Thyroid gland (tissue), 4 donors: Measurements from ENCODE around the gene SLC35F1. TPM values are rescaled to one million over a fixed set of nuclear protein-coding genes. Genes with fewer than 3 reads are reported as not detected.

Source experiments
- DNase-seq, 2 donors: peaks; one replicate each; pipeline ENCODE4 v3.0.0-alpha.2; 2019
- H3K27ac ChIP-seq, 3 donors: fragments of 200-600 bp; sonication (generic); 1 replicate in 2 of 3; 2 replicates in 1 of 3; pipeline ENCODE4 v1.5.1; 2016 to 2019; ENCODE audit warnings: mild to moderate bottlenecking in 1 of 3, moderate library complexity in 1 of 3
- H3K27me3 ChIP-seq: fragments of 200-600 bp; sonication (generic); one replicate; pipeline ENCODE4 v1.5.1; 2019
- H3K36me3 ChIP-seq, 2 donors: fragments of 200-600 bp; sonication (generic); one replicate each; pipeline ENCODE4 v1.5.1; 2016 to 2019
- H3K4me1 ChIP-seq, 2 donors: fragments of 200-600 bp; sonication (generic); one replicate each; pipeline ENCODE4 v1.5.1; 2017 to 2019
- H3K4me3 ChIP-seq, 3 donors: fragments of 200-600 bp; sonication (generic); replicated peaks in 1 of 3; 1 replicate in 2 of 3; 2 replicates in 1 of 3; pipeline ENCODE4 v1.5.1; 2016; ENCODE audit warnings: mild to moderate bottlenecking in 1 of 3
- H3K9me3 ChIP-seq: fragments of 200-600 bp; sonication (generic); one replicate; pipeline ENCODE4 v1.5.1; 2017
- POLR2A ChIP-seq, 2 donors: fragments of 450-650 bp; IDR thresholded peaks; one replicate each; pipeline ENCODE4 v1.6.1; 2017; ENCODE audit warnings: antibody characterized with exemption in 2 of 2, mild to moderate bottlenecking in 2 of 2, moderate library complexity in 1 of 2
- WGBS, 2 donors: methylation state at CpG; one replicate each; pipeline ENCODE4 v1.1.5; 2017; 5-methylcytosine and 5-hydroxymethylcytosine counted together
- intact Hi-C: fragments of 100-400 bp; cut with DNase I; formaldehyde crosslinking; loops from one replicate; pipeline ENCODE4 v1.15.1; 2023
- total RNA-seq, 4 donors: library from RNA; depleted of rRNA; stranded (reverse); fragments of >200 nt; gene quantifications; one replicate each; pipeline ENCODE4 v1.2.3, GENCODE V29; 2016
- TF ChIP-seq, protein P1 (sequence below), 6 experiments: fragments of 200-600 bp in 3 of 6; fragments of 450-650 bp in 3 of 6; sonication (generic) in 3 of 6; IDR thresholded peaks; one replicate each; pipeline ENCODE4 v1.5.1; 2016 to 2019; ENCODE audit warnings: antibody characterized with exemption in 6 of 6, mild to moderate bottlenecking in 2 of 6, inconsistent platforms in 1 of 6, moderate library complexity in 1 of 6

Gene SLC35F1
- total RNA-seq, 4 donors from 2014 or later = 0.54 to 5.5 (median 1.4) TPM

DNA sequence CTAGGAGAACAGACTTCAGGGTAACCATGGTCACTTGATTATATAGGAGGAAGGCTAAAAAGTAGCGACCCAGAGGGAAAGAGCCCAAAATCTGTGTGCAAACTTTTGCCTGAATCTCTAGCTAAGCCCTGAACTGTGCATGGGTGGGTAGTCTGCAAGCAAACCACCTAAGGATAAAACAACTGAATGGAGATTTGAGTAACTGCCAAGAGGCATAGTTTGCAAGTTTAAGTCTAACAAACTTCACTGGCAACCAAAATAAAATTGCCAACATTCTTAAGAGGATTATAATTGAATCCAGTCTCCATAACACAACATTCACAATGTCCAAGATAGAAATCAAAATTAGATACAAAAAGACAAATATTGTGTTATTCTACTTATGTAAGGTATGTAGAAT is 449.0 kb downstream of the SLC35F1 start:
- no peaks in the 10 kb centered on the region for H3K27me3 ChIP-seq
- H3K4me3 ChIP-seq = no peak overlapping the region
- no peak overlapping the region for H3K27ac ChIP-seq
- no peaks in the 10 kb centered on the region for H3K9me3 ChIP-seq
- H3K4me1 ChIP-seq = no peaks in the 10 kb centered on the region
- TF ChIP-seq, protein P1, sequence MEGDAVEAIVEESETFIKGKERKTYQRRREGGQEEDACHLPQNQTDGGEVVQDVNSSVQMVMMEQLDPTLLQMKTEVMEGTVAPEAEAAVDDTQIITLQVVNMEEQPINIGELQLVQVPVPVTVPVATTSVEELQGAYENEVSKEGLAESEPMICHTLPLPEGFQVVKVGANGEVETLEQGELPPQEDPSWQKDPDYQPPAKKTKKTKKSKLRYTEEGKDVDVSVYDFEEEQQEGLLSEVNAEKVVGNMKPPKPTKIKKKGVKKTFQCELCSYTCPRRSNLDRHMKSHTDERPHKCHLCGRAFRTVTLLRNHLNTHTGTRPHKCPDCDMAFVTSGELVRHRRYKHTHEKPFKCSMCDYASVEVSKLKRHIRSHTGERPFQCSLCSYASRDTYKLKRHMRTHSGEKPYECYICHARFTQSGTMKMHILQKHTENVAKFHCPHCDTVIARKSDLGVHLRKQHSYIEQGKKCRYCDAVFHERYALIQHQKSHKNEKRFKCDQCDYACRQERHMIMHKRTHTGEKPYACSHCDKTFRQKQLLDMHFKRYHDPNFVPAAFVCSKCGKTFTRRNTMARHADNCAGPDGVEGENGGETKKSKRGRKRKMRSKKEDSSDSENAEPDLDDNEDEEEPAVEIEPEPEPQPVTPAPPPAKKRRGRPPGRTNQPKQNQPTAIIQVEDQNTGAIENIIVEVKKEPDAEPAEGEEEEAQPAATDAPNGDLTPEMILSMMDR (IDR thresholded peaks at IDR 0.05) = no peak
- TF ChIP-seq POLR2A (IDR thresholded peaks at IDR 0.05) = no peak
- no peaks in the 10 kb centered on the region for H3K36me3 ChIP-seq
- 68 to 69% methylated on average over 1 of the region's 1 CpG for WGBS, 2 donors
- intact Hi-C loops = no loop called here
- DNase-seq = no peak

DNA sequence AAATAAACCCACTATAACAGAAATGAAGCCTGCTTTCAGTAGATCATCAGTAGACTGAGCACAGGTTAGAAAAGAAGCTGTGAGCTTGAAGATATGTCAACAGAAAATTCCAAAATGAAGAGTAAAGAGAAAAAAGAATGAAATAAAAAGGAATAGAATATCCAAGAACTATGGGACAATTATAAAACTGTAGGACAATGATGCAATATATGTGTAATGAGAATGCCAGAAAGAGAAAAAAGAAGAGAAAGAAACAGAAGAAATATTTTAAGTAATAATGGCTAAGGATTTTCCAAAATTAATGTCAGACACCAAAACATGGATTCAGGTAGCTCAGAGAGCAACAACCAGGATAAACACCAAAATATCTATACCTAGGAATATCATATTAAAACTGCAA is 449.6 kb downstream of the SLC35F1 start:
- Histone ChIP-seq H3K4me3 (no peak overlapping the region), H3K36me3 (no peaks in the 10 kb centered on the region), H3K27ac (no peak overlapping the region), H3K4me1 (no peaks in the 10 kb centered on the region), H3K9me3 (no peaks in the 10 kb centered on the region), H3K27me3 (no peaks in the 10 kb centered on the region)
- no peak for DNase-seq
- TF ChIP-seq POLR2A (IDR thresholded peaks at IDR 0.05) = no peak
- TF ChIP-seq, protein P1 (IDR thresholded peaks at IDR 0.05) = no peak
- intact Hi-C loops = no loop called here

Other genes with a start within 250 kb of the SLC35F1 start
- 10 to 100 TPM; 35.5 to 44.0 (median 41.4) TPM for gene NUS1, start 231.8 kb upstream of the SLC35F1 start, total RNA-seq